Right cardiac atrium (tissue), 5 donors: ENCODE data around the gene LCE4A. TPM values are rescaled to one million over a fixed set of nuclear protein-coding genes. Genes with fewer than 3 reads are reported as not detected.

ENCODE experiments used
- ATAC-seq, 2 donors: fragments of 200-7000 bp; cut with Tn5 transposase; one replicate each; pipeline versions ENCODE4 v1.8.0 to v1.9.1; 2020; ENCODE audit warnings: moderate library complexity in 2 of 2, mild to moderate bottlenecking in 1 of 2
- DNase-seq, 3 donors: peaks; one replicate each; pipeline ENCODE4 v3.0.0-alpha.2; 2020
- H3K27ac ChIP-seq: one replicate; pipeline ENCODE4 v1.5.1; 2013; ENCODE audit warnings: mild to moderate bottlenecking, low read length, control low read depth, moderate library complexity
- H3K27me3 ChIP-seq: one replicate; pipeline ENCODE4 v1.6.1; 2013; ENCODE audit not compliant: control insufficient read depth, insufficient read depth
- H3K4me1 ChIP-seq: one replicate; pipeline ENCODE4 v1.6.1; 2013; ENCODE audit warnings: low read length; ENCODE audit not compliant: control insufficient read depth, insufficient read depth
- H3K4me3 ChIP-seq: one replicate; pipeline ENCODE4 v1.5.1; 2013; ENCODE audit warnings: low read length, control low read depth
- H3K9me3 ChIP-seq: one replicate; pipeline ENCODE4 v1.6.1; 2013; ENCODE audit warnings: low read length; ENCODE audit not compliant: control insufficient read depth
- WGBS: extraction: QIAGEN DNeasy Blood & Tissue Kit; methylation state at CpG from one replicate; pipeline ENCODE4 v1.1.7; 2013; 5-methylcytosine and 5-hydroxymethylcytosine counted together
- intact Hi-C, 4 donors: fragments of 100-400 bp; cut with DNase I; formaldehyde crosslinking; loops; one replicate each; pipeline versions ENCODE4 v1.11.0 to v1.14.0; 2022 to 2023
- polyA plus RNA-seq: library from polyadenylated mRNA; stranded (reverse); fragments of 200-250 nt; gene quantifications from one replicate; pipeline ENCODE4 v1.2.3, GENCODE V29; 2013
- total RNA-seq, 4 donors: library from RNA; stranded (reverse); fragmentation: NEBNext Ultra II Directional; extraction: Animal tissue kit (Norgen Biotek cat#: 25700); gene quantifications; one replicate each; pipeline ENCODE4 v1.2.1, GENCODE V29; 2021
- donor health status: healthy with polysubstance abuse.
- donor health status: DM: no; HTN: yes; CAD: no.
- donor health status: DM: no; HTN: no; CAD: no.
- donor health status: DM: no; HTN: yes; CAD: no; lungs with severe emphysema.
- donor health status: DM: yes; HTN: yes; CAD: no.

LCE4A gene
- total and polyA plus RNA-seq, 5 donors, result not detected

- ATAC-seq (no peak), DNase-seq (no peak)
- Histone ChIP-seq H3K4me1 (no peaks in the 10 kb centered on the region), H3K27ac (no peak within 1 kb of the TSS), H3K27me3 (no peaks in the 10 kb centered on the region), H3K9me3 (no peaks in the 10 kb centered on the region), H3K4me3 (no peak within 1 kb of the TSS)
- WGBS, result 53% methylated on average over 4 of the region's 4 CpGs
- intact Hi-C loops, result no loop called here
These were observed 10.0 kb upstream of the LCE4A start, which contains the start of gene LCE2A for GRCh38 chr1:152697701-152698600. LCE2A (plus strand) TSS chr1:152698345; CDS start chr1:152698902, 557 bp downstream.

DNA sequence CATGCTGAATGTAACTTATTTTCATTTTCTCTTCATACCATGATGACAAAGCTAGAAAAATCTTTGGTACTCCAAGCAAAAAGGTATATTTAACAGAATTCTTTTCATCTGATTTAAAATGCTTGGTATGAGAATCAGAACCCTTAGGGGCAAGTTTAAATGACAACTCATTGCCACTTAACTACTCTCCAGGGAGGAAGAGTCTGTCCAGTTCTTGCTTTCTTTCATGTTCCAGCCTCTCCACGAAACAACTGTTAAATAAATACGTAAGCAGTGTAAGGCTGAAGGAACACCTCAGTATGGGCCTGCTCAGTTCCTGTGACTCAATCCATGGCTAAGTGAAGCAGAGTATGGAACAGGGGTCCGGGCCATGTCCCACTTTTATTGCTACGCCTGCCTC lies 8.2 kb upstream of the LCE4A start:
- no peaks in the 10 kb centered on the region for H3K27me3 ChIP-seq
- intact Hi-C loops, result no loop called here
- no peaks in the 10 kb centered on the region for H3K4me1 ChIP-seq
- DNase-seq, result no peak
- H3K9me3 ChIP-seq, result no peaks in the 10 kb centered on the region
- WGBS, result 80% methylated on average over 4 of the region's 4 CpGs
- no peak overlapping the region for H3K4me3 ChIP-seq
- ATAC-seq, result no peak
- H3K27ac ChIP-seq, result no peak overlapping the region

DNA sequence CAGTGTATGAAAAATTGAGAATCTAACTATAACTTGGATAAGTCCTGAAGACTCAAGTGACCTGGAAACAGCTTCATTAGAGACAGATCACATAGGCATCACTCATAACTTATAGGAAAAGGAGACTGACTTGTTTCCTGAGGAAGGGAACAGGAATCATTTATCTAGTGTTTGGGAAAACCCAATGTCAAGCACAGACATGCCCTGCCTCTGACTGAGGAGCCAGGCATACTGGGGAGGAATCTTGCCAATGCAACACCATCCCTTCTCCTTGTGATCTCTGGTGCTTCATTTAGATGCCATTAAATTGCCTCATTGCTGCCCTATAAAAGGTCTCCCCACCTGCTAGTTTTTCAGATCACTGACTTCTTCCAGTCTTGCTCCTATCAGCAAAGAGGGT lies 10.3 kb downstream of the LCE4A start:
- H3K4me3 ChIP-seq, result no peak overlapping the region
- no peak for ATAC-seq
- no peak overlapping the region for H3K27ac ChIP-seq
- DNase-seq, result no peak
- peaks cover 3% of the 10 kb centered on the region for H3K9me3 ChIP-seq
- no peaks in the 10 kb centered on the region for H3K27me3 ChIP-seq
- intact Hi-C loops, result no loop called here
- no peaks in the 10 kb centered on the region for H3K4me1 ChIP-seq

- H3K9me3 ChIP-seq, result no peaks in the 10 kb centered on the region
- DNase-seq (no peak), ATAC-seq (no peak)
- intact Hi-C loops, result no loop called here
- no peak overlapping the region for H3K4me3 ChIP-seq
- H3K27me3 ChIP-seq, result no peaks in the 10 kb centered on the region
- H3K27ac ChIP-seq, result no peak overlapping the region
- H3K4me1 ChIP-seq, result no peaks in the 10 kb centered on the region
These were observed 17.3 kb downstream of the LCE4A start for GRCh38 chr1:152725261-152725660.

DNA sequence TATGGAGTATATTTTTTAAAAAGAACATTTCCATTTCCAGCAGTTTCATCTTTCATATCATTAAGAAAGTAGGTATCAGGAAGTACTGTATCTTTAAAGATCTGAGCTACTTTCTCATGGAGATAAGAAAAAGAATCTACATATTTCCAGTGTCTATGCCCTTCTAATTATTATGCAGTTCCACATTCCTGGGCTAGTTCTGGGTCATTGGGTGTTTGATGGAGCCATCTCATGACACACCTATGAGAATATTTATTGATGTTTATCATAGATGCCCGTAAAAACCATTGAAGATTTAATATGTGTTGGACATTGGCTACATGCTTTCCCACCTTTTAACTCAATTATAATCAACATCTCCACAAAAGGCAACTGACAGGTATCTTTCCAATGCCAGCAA lies 21.0 kb downstream of the LCE4A start:
- no peak for DNase-seq
- no peak for ATAC-seq
- no peak overlapping the region for H3K4me3 ChIP-seq
- H3K27ac ChIP-seq, result no peak overlapping the region
- no peaks in the 10 kb centered on the region for H3K4me1 ChIP-seq
- no peaks in the 10 kb centered on the region for H3K27me3 ChIP-seq
- intact Hi-C loops, result no loop called here
- WGBS, result 91% methylated on average over 1 of the region's 1 CpG
- H3K9me3 ChIP-seq, result no peaks in the 10 kb centered on the region

DNA sequence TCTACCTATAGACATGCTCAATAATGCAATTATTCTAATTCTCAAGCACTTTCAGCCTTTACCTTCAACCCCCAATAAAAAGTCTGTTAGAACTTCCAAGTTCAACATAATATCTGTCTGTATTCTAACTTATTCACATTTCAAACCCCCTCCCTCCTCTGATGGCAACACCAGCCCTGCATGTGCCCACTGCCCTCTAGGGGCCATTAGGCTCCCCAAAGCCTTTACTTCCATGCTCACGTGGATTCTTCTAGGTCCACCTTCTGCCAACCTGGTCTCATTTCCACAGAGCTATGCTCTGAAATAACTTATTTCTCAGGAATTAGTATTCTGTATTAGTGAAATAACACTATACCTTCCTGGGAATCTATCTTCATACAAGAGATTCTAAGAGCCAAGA lies 27.7 kb downstream of the LCE4A start:
- H3K4me1 ChIP-seq, result no peaks in the 10 kb centered on the region
- H3K27ac ChIP-seq, result no peak overlapping the region
- H3K9me3 ChIP-seq, result peaks cover 4% of the 10 kb centered on the region
- DNase-seq (no peak), ATAC-seq (no peak)
- 15% methylated on average over 1 of the region's 1 CpG for WGBS
- no peaks in the 10 kb centered on the region for H3K27me3 ChIP-seq
- H3K4me3 ChIP-seq, result no peak overlapping the region
- intact Hi-C loops, result no loop called here

DNA sequence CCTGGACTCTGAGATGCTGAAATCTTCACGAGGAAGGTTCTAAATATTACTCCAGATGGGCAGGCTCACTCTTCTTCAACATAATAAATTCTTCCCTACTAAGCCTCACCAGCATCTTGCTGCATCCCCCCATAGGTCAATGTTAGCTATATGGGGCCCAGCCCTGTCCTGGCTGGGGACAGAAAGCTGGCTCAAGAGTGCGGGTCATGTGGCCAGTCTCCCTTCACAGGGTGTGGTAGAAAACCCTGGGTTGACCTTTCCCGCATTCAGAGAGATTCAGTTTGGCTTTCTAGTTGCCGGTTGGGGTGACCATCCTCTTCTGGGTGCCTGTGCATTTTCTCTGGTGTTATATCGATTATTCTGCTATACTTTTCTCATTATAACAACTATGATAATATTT lies 30.0 kb downstream of the LCE4A start:
- intact Hi-C loops, result no loop called here
- DNase-seq, result no peak
- Histone ChIP-seq H3K4me1 (no peaks in the 10 kb centered on the region), H3K9me3 (peaks cover 4% of the 10 kb centered on the region), H3K27ac (no peak overlapping the region), H3K4me3 (no peak overlapping the region), H3K27me3 (no peaks in the 10 kb centered on the region)
- 77% methylated on average over 5 of the region's 5 CpGs for whole genome bisulfite sequencing
- ATAC-seq, result no peak

DNA sequence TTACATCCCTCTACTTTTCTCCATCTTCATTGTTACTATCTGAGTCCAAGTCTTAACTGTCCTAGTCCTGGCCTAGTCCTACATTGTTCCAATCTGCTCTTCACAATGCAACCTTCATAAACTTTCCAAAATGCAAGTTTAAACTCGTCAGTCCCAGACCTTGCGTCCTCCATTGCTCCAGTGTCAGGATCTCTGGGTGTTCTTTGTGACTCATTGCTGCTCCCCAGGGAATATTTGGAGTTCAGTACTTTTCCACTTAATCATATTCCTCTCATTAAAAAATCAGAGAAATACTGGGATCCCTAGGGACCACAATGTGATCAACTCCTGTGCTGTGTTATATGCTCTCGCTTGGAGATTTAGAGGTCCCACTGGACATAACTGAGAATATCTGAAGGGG lies 31.9 kb downstream of the LCE4A start:
- no peak for ATAC-seq
- peaks cover 4% of the 10 kb centered on the region for H3K9me3 ChIP-seq
- no peaks in the 10 kb centered on the region for H3K27me3 ChIP-seq
- H3K27ac ChIP-seq, result no peak overlapping the region
- no peaks in the 10 kb centered on the region for H3K4me1 ChIP-seq
- H3K4me3 ChIP-seq, result no peak overlapping the region
- WGBS, result 77% methylated on average over 3 of the region's 3 CpGs
- intact Hi-C loops, result no loop called here
- DNase-seq, result no peak

DNA sequence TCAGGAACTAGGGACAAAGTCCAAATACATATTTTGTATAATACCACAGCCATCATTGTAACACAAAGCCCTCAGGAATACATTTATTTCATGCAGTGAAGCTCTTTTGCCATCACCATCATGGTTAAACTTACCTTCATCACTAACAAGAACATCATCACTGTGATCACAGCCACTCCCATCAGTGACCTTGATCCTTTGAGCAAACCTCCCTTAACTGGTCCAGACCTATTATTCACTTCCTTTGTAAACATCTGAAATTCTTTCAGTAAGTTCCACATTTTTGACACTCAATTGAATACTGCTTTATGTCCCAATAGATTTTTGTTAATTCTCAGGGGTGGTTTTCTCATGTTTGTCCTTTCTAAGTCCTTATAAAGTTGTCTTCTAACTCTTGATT lies 33.7 kb downstream of the LCE4A start:
- no peak for ATAC-seq
- Histone ChIP-seq H3K4me3 (no peak overlapping the region), H3K4me1 (no peaks in the 10 kb centered on the region), H3K9me3 (peaks cover 1% of the 10 kb centered on the region), H3K27me3 (no peaks in the 10 kb centered on the region), H3K27ac (no peak overlapping the region)
- DNase-seq, result no peak
- intact Hi-C loops, result no loop called here

- no peak overlapping the region for H3K27ac ChIP-seq
- ATAC-seq (no peak), DNase-seq (no peak)
- intact Hi-C loops, result no loop called here
- WGBS, result 60% methylated on average over 2 of the region's 2 CpGs
- no peaks in the 10 kb centered on the region for H3K27me3 ChIP-seq
- no peaks in the 10 kb centered on the region for H3K9me3 ChIP-seq
- H3K4me1 ChIP-seq, result no peaks in the 10 kb centered on the region
- no peak overlapping the region for H3K4me3 ChIP-seq
These were observed 35.6 kb downstream of the LCE4A start for GRCh38 chr1:152743371-152744145.

DNA sequence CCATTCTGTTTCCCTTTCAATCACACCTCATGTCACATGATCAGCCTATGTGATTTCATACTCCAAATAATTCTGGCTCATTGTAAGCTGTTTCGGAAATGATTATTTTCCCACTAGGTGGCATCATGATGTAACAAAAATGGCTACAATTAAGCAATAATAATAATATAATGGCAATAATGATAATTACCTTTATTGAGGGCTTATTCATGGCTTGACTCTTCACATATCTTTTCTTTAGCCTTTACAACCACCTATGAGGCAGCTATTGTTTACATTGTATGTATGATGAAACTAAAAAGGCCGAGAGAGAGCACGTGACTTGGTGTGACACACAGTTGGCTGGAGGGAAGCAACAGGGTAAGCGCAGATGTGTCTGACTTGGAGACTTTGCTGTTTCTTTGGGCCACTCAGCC lies 37.3 kb downstream of the LCE4A start:
- no peaks in the 10 kb centered on the region for H3K4me1 ChIP-seq
- intact Hi-C loops, result no loop called here
- H3K4me3 ChIP-seq, result no peak overlapping the region
- H3K9me3 ChIP-seq, result no peaks in the 10 kb centered on the region
- no peak for DNase-seq
- H3K27me3 ChIP-seq, result no peaks in the 10 kb centered on the region
- H3K27ac ChIP-seq, result no peak overlapping the region
- ATAC-seq, result no peak
- 76% methylated on average over 4 of the region's 4 CpGs for WGBS
